Measurements from ENCODE around the gene LAG3. TPM values are rescaled to one million over a fixed set of nuclear protein-coding genes. Genes with fewer than 3 reads are reported as not detected.

The LAG3 gene
- total RNA-seq, 1 experiment from 2014 or later, result 3.3 TPM

DNA sequence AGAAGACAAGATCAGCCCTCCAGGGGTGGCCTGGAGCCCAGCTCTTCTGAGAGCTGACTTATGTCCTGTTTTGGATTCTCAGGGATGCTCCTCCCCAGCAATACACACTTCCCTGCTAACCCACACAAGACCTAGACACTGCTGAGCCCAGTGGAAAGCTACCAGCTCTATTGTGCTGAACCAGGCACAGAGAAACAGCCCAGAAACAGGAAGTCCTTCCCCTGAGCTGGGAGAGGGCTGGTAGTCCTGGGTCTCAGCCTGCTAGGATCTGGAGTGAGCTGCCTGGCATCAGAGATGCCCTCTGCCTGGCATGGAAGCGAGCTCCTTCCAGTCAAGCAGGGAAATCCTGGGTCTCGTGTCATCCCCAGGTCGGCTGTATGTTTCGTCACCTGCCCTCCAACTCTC is 1.2 kb upstream of the LAG3 start:
- H3K9me3 ChIP-seq (ENCODE audit: control insufficient read depth in 1 of 2, insufficient read depth in 1 of 2, low read depth in 1 of 2, low read length in 2 of 2), result no peaks in the 10 kb centered on the region
- no peak overlapping the region for H3K9ac ChIP-seq (ENCODE audit: low read length)
- peaks cover 9 to 13% of the 10 kb centered on the region in 2 experiments; a peak in 3 of 4 replicates for H3K36me3 ChIP-seq (ENCODE audit: control insufficient read depth in 1 of 2, insufficient read depth in 2 of 2, low read length in 2 of 2)
- H3K4me1 ChIP-seq (ENCODE audit: control insufficient read depth in 1 of 2, insufficient read depth in 2 of 2, low read length in 2 of 2), result peaks cover 18 to 40% of the 10 kb centered on the region in 2 experiments
- no peak overlapping the region for H2AFZ ChIP-seq (ENCODE audit: low read depth, low read length, poor library complexity, severe bottlenecking)
- no peaks in the 10 kb centered on the region for H4K20me1 ChIP-seq (ENCODE audit: insufficient read depth)
- H3K27ac ChIP-seq (ENCODE audit: low read depth, low read length), result peak overlapping the region; percentile 40; the same call in 1 of the 2 replicates
- no peaks in the 10 kb centered on the region for H3K27me3 ChIP-seq (ENCODE audit: insufficient read depth, low read length)
- H3K79me2 ChIP-seq (ENCODE audit: insufficient read depth, low read length), result peaks cover 29% of the 10 kb centered on the region
- no TSS peak for BruUV-seq (replicated peaks)
- no peak for DNase-seq (ENCODE audit: low read depth, low spot score)
- ChIA-PET RAD21 (ENCODE audit: low non-redundant PET in 1 of 2, low total read pairs in 2 of 2, uncharacterized antibody in 2 of 2, unreplicated experiment in 2 of 2) (no interaction called here), CTCF (interaction anchor here (0.9 to 1.9 kb wide), 2 partner anchors 13 to 17 kb away, joined by 3 to 13 read pairs; partner anchors contain the start of gene MLF2), POLR2A (interaction anchor here (1.5 kb wide), 1 partner anchor 18 kb away, joined by 5 read pairs; the partner anchor contains the start of gene MLF2)
- TF ChIP-seq CEBPB (IDR thresholded peaks at IDR 0.05; ENCODE audit: low read depth), result no peak
- no peak for TF ChIP-seq CBX3 (IDR thresholded peaks at IDR 0.05; ENCODE audit: low read depth)
- TF ChIP-seq YY1 (IDR thresholded peaks at IDR 0.05; ENCODE audit: extremely low read depth, insufficient replicate concordance, low read depth, low read length), result no peak
- no peak for TF ChIP-seq EGR1 (IDR thresholded peaks at IDR 0.05; ENCODE audit: low read depth)
- TF ChIP-seq, protein P1, sequence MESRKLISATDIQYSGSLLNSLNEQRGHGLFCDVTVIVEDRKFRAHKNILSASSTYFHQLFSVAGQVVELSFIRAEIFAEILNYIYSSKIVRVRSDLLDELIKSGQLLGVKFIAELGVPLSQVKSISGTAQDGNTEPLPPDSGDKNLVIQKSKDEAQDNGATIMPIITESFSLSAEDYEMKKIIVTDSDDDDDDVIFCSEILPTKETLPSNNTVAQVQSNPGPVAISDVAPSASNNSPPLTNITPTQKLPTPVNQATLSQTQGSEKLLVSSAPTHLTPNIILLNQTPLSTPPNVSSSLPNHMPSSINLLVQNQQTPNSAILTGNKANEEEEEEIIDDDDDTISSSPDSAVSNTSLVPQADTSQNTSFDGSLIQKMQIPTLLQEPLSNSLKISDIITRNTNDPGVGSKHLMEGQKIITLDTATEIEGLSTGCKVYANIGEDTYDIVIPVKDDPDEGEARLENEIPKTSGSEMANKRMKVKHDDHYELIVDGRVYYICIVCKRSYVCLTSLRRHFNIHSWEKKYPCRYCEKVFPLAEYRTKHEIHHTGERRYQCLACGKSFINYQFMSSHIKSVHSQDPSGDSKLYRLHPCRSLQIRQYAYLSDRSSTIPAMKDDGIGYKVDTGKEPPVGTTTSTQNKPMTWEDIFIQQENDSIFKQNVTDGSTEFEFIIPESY (IDR thresholded peaks at IDR 0.05; ENCODE audit: extremely low read depth, insufficient replicate concordance, low read length), result no peak
- TF ChIP-seq SRF (IDR thresholded peaks at IDR 0.05; ENCODE audit: low read depth), result no peak
- TF ChIP-seq, protein P2, sequence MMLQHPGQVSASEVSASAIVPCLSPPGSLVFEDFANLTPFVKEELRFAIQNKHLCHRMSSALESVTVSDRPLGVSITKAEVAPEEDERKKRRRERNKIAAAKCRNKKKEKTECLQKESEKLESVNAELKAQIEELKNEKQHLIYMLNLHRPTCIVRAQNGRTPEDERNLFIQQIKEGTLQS (IDR thresholded peaks at IDR 0.05), result no peak
- no peak for TF ChIP-seq JUND (IDR thresholded peaks at IDR 0.05)
- TF ChIP-seq, protein P3, sequence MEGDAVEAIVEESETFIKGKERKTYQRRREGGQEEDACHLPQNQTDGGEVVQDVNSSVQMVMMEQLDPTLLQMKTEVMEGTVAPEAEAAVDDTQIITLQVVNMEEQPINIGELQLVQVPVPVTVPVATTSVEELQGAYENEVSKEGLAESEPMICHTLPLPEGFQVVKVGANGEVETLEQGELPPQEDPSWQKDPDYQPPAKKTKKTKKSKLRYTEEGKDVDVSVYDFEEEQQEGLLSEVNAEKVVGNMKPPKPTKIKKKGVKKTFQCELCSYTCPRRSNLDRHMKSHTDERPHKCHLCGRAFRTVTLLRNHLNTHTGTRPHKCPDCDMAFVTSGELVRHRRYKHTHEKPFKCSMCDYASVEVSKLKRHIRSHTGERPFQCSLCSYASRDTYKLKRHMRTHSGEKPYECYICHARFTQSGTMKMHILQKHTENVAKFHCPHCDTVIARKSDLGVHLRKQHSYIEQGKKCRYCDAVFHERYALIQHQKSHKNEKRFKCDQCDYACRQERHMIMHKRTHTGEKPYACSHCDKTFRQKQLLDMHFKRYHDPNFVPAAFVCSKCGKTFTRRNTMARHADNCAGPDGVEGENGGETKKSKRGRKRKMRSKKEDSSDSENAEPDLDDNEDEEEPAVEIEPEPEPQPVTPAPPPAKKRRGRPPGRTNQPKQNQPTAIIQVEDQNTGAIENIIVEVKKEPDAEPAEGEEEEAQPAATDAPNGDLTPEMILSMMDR (IDR thresholded peaks at IDR 0.05 in 2 of 3, conservative IDR thresholded peaks at IDR 0.05 in 1 of 3; ENCODE audit: borderline replicate concordance in 1 of 3, insufficient read depth in 1 of 3, low read depth in 2 of 3, low read length in 2 of 3), result no peak
- no peak for TF ChIP-seq EZH2 (IDR thresholded peaks at IDR 0.05)
- TF ChIP-seq ZFX (IDR thresholded peaks at IDR 0.05), result no peak
- H3K9me2 ChIP-seq (ENCODE audit: insufficient read depth), result no peaks in the 10 kb centered on the region
- no peak overlapping the region for H3K4me3 ChIP-seq (replicated peaks in 1 of 2; ENCODE audit: low read depth in 1 of 2, low read length in 2 of 2)
- intact Hi-C loops (cut with micrococcal nuclease), result no loop called here
- H3K4me2 ChIP-seq (ENCODE audit: low read length), result no peak overlapping the region
- ATAC-seq, result no peak

Measured in HCT116 (cell line).